Glutamatergic neuron (in vitro differentiated cells): ENCODE data around the gene CECR2. TPM values are rescaled to one million over a fixed set of nuclear protein-coding genes. Genes with fewer than 3 reads are reported as not detected.

Experiments used
- DNase-seq: peaks from one replicate; pipeline ENCODE4 v3.0.0; 2022
- H3K27ac Mint-ChIP-seq: one replicate; pipeline ENCODE4 v1.8.0; 2020; ENCODE audit warnings: mild to moderate bottlenecking, mixed read lengths, inconsistent platforms; ENCODE audit not compliant: unreplicated experiment
- H3K27me3 Mint-ChIP-seq: one replicate; pipeline ENCODE4 v1.8.0; 2020; ENCODE audit warnings: mild to moderate bottlenecking, moderate library complexity, mixed read lengths, inconsistent platforms; ENCODE audit not compliant: unreplicated experiment
- H3K36me3 Mint-ChIP-seq: one replicate; pipeline ENCODE4 v1.8.0; 2020; ENCODE audit warnings: mild to moderate bottlenecking, mixed read lengths, inconsistent platforms; ENCODE audit not compliant: unreplicated experiment
- H3K4me1 Mint-ChIP-seq: one replicate; pipeline ENCODE4 v1.8.0; 2020; ENCODE audit warnings: mild to moderate bottlenecking, low read depth, mixed read lengths, inconsistent platforms; ENCODE audit not compliant: unreplicated experiment
- H3K4me3 Mint-ChIP-seq: one replicate; pipeline ENCODE4 v1.8.0; 2020; ENCODE audit warnings: mild to moderate bottlenecking, mixed read lengths, inconsistent platforms; ENCODE audit not compliant: unreplicated experiment
- H3K9me3 Mint-ChIP-seq: one replicate; pipeline ENCODE4 v1.8.0; 2020; ENCODE audit warnings: mild to moderate bottlenecking, moderate library complexity, mixed read lengths, inconsistent platforms; ENCODE audit not compliant: unreplicated experiment
- CTCF ChIP-seq: fragments of 200-600 bp; sonication (generic); IDR thresholded peaks from one replicate; pipeline ENCODE4 v1.5.0; 2021; ENCODE audit not compliant: partially characterized antibody, unreplicated experiment
- total RNA-seq: library from RNA; stranded (reverse); fragmentation: NEBNext Ultra II Directional; extraction: Animal tissue kit (Norgen Biotek cat#: 25700); gene quantifications from one replicate; pipeline ENCODE4 v1.2.1, GENCODE V29; 2021; ENCODE audit not compliant: unreplicated experiment

The CECR2 gene
- total RNA-seq, 1 donor from 2014 or later = 178 TPM

- no peaks in the 10 kb centered on the region for H3K36me3 Mint-ChIP-seq
- DNase-seq = no peak
- no peak for TF ChIP-seq CTCF
These were observed 26.9 kb upstream of the CECR2 start for GRCh38 chr22:17342361-17342760.

DNA sequence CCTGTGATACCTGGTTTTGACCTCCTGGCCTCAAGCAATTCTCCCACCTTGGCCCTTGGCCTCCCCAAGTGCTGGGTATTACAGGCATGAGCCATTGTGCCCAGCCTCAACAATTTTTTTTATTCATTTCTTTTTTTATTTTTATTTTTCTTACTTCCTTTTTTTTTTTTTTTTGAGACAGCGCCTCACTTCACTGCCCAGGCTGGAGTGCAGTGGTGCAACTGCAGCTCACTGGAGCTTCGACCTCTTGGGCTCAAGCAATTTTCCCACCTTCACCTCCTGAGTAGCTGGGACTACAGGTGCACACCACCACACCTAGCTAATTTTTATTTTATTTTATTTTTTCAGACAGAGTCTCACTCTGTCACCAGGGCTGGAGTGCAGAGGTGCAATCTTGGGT is 25.5 kb upstream of the CECR2 start:
- H3K27me3 Mint-ChIP-seq = no peaks in the 10 kb centered on the region
- H3K36me3 Mint-ChIP-seq = peaks cover 4% of the 10 kb centered on the region
- no peak overlapping the region for H3K4me3 Mint-ChIP-seq
- no peak overlapping the region for H3K27ac Mint-ChIP-seq
- no peak for DNase-seq
- H3K9me3 Mint-ChIP-seq = no peaks in the 10 kb centered on the region
- H3K4me1 Mint-ChIP-seq = no peaks in the 10 kb centered on the region
- TF ChIP-seq CTCF = no peak

More at GRCh38 chr22:17342361-17342760, 26.9 kb upstream of the CECR2 start:
- Mint-ChIP-seq H3K4me3 (no peak overlapping the region), H3K27ac (no peak overlapping the region), H3K4me1 (no peaks in the 10 kb centered on the region), H3K9me3 (no peaks in the 10 kb centered on the region), H3K27me3 (no peaks in the 10 kb centered on the region)

- Mint-ChIP-seq H3K9me3 (no peaks in the 10 kb centered on the region), H3K27me3 (no peaks in the 10 kb centered on the region), H3K4me1 (no peaks in the 10 kb centered on the region), H3K27ac (no peak overlapping the region), H3K4me3 (no peak overlapping the region), H3K36me3 (peaks cover 8% of the 10 kb centered on the region)
- no peak for DNase-seq
- no peak for TF ChIP-seq CTCF
These were observed 22.7 kb upstream of the CECR2 start for GRCh38 chr22:17346578-17346977.

- DNase-seq = no peak
- Mint-ChIP-seq H3K27me3 (no peaks in the 10 kb centered on the region), H3K9me3 (no peaks in the 10 kb centered on the region), H3K4me3 (no peak overlapping the region), H3K27ac (no peak overlapping the region), H3K36me3 (peaks cover 8% of the 10 kb centered on the region), H3K4me1 (no peaks in the 10 kb centered on the region)
- TF ChIP-seq CTCF = no peak
These were observed 21.5 kb upstream of the CECR2 start for GRCh38 chr22:17347724-17348123.

DNA sequence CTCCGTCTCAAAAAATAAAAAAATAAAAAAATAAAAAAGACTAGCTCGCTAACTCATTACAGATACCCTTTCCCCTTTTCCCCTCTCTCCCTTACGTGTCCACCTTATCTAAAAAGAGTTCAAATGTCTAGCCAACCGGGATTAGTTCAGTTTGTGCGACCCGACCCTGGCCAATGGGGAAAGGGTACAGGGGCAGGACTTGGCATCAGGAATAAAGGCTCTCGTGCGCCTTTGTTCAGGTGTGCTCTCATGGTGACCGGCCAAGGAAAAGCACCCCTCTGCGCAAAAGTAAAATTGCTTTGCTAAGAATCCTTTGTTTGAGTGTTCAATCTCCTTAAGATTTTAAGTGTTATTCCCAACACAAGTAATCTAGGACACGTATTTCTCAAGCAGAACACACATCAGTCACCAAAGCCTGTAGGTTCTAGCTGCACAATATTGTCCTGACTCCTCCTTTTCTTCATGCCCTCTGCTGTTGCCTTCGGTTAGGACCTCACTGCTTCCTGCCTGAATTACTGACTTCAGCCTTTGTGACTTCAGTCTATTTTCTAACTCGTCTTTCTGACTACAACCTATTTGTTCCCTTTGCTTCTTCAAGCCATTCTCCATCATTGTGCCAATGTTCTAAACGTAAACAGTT is 20.7 kb upstream of the CECR2 start:
- H3K27me3 Mint-ChIP-seq = no peaks in the 10 kb centered on the region
- H3K4me3 Mint-ChIP-seq = no peak overlapping the region
- no peak overlapping the region for H3K27ac Mint-ChIP-seq
- peaks cover 8% of the 10 kb centered on the region for H3K36me3 Mint-ChIP-seq
- no peak for DNase-seq
- no peaks in the 10 kb centered on the region for H3K9me3 Mint-ChIP-seq
- no peaks in the 10 kb centered on the region for H3K4me1 Mint-ChIP-seq
- no peak for TF ChIP-seq CTCF
